HUES48 (cell line): ENCODE measurements around the gene SPRR2E.
"Not testable (repeated sequence)": the region's sequence is repeated elsewhere in the genome, so short reads cannot be mapped to it uniquely, and the experiment has no call there.

Experiments
- H3K27ac ChIP-seq: one replicate; pipeline ENCODE4 v1.7.0; 2013; ENCODE audit warnings: low read depth, low read length, inconsistent platforms
- H3K27me3 ChIP-seq: 2 replicates; pipeline ENCODE4 v1.6.1; 2013; ENCODE audit warnings: mild to moderate bottlenecking, low read length; ENCODE audit not compliant: control insufficient read depth, insufficient read depth
- H3K36me3 ChIP-seq: 2 replicates; pipeline ENCODE4 v1.6.1; 2013; ENCODE audit warnings: low read length; ENCODE audit not compliant: control insufficient read depth, insufficient read depth
- H3K4me1 ChIP-seq: 2 replicates; pipeline ENCODE4 v1.6.1; 2013; ENCODE audit warnings: mild to moderate bottlenecking, low read length; ENCODE audit not compliant: control insufficient read depth, insufficient read depth
- H3K4me3 ChIP-seq: 2 replicates; pipeline ENCODE4 v1.5.1; 2013; ENCODE audit warnings: mild to moderate bottlenecking, low read depth, low read length
- H3K9ac ChIP-seq: 2 replicates; pipeline ENCODE4 v1.6.1; 2013; ENCODE audit warnings: mild to moderate bottlenecking, low read depth, low read length, moderate library complexity
- H3K9me3 ChIP-seq: 2 replicates; pipeline ENCODE4 v1.6.1; 2013; ENCODE audit warnings: low read length; ENCODE audit not compliant: control insufficient read depth, insufficient read depth

The SPRR2E gene

GRCh38 chr1:153070243-153070642, 24.1 kb downstream of the SPRR2E start:
- Histone ChIP-seq H3K9me3 (no peaks in the 10 kb centered on the region), H3K9ac (no peak overlapping the region)

DNA sequence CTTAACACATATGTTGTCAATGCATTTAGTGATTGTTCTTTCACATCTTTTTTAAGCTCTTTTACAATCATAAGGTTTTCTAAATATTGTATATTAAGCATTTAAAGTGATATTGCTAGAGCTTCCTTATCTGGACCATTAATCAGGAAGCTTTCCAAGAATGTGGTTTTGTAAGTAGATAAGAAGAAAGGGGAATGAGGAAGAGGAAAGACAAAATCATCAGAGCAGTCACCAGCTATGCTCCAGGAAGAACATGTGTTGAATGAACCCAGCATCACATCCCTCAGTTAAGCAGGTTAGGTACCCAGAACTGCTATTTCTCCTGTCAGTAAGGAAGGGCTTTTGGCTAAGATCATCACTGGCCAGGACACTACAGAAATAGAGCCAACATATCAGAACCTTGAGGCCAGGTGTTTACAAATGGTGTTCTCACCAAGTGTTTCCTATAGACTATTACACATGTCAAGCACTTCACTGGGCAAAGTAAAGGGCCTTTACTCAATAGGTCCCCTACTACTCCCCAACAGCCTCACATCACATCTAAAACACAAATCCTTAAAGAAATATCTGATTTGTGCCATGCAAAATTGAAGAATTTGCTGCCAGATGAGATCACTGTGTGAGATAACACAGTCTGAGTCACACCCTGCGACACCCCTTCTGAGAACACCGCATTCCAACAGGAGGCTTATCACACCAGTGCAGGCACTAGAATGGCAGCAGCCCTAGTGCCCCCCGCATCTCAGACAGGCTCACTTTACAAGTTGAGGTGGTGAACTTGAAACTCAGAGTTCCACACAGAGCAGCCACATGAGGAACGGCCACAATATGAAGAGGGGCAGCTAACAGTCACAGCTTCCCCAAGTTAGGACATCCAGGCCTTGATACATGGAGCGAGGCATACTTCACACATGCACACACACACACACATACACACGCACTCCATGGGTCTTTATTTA, 35.2 kb downstream of the SPRR2E start:
- H3K9ac ChIP-seq, result no peak overlapping the region
- H3K4me3 ChIP-seq, result no peak overlapping the region
- H3K27me3 ChIP-seq, result no peaks in the 10 kb centered on the region
- no peaks in the 10 kb centered on the region for H3K4me1 ChIP-seq
- no peaks in the 10 kb centered on the region for H3K9me3 ChIP-seq
- H3K36me3 ChIP-seq, result no peaks in the 10 kb centered on the region
- no peak overlapping the region for H3K27ac ChIP-seq

More at GRCh38 chr1:153070243-153070642, 24.1 kb downstream of the SPRR2E start:
- no peaks in the 10 kb centered on the region for H3K4me1 ChIP-seq
- H3K36me3 ChIP-seq, result no peaks in the 10 kb centered on the region
- no peak overlapping the region for H3K4me3 ChIP-seq
- H3K27ac ChIP-seq, result no peak overlapping the region
- no peaks in the 10 kb centered on the region for H3K27me3 ChIP-seq

DNA sequence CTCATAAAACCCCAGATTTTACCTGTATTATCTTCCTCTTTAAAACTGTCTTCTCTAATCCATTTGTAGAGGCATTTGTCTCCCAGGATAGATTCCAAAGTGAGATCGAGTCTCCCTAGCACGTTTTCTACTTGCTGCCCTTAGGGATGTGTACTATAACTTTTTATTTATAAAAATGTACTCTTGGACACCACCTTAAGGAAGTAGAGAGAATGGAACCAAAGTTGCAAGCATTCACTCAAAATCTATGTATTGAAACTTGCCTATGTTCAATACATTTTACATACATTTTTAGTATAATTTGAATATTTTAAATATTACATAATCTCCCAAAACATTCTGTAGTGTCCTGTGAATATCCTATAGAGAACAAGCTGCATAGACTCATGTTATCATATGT, 36.2 kb downstream of the SPRR2E start:
- H3K4me3 ChIP-seq, result no peak overlapping the region

GRCh38 chr1:153057375-153057774, 37.0 kb downstream of the SPRR2E start, which contains the start of gene SPRR2A:
SPRR2A (minus strand) TSS chr1:153057512; CDS start chr1:153056735, 777 bp downstream.
- Histone ChIP-seq H3K4me3 (no peak within 1 kb of the TSS), H3K9me3 (no peaks in the 10 kb centered on the region), H3K27me3 (no peaks in the 10 kb centered on the region), H3K27ac (no peak within 1 kb of the TSS), H3K36me3 (no peaks in the 10 kb centered on the region), H3K9ac (no peak within 1 kb of the TSS), H3K4me1 (no peaks in the 10 kb centered on the region)

More for the DNA sequence above, 36.2 kb downstream of the SPRR2E start:
- H3K4me1 ChIP-seq, result no peaks in the 10 kb centered on the region
- H3K36me3 ChIP-seq, result no peaks in the 10 kb centered on the region
- H3K27me3 ChIP-seq, result no peaks in the 10 kb centered on the region
- no peaks in the 10 kb centered on the region for H3K9me3 ChIP-seq
- H3K27ac ChIP-seq, result no peak overlapping the region
- H3K9ac ChIP-seq, result no peak overlapping the region

- not testable (repeated sequence) for H3K9ac ChIP-seq, H3K4me1 ChIP-seq, H3K36me3 ChIP-seq, H3K4me3 ChIP-seq, H3K27me3 ChIP-seq, H3K27ac ChIP-seq, H3K9me3 ChIP-seq
Measured at GRCh38 chr1:153056111-153056510, 38.2 kb downstream of the SPRR2E start.

DNA sequence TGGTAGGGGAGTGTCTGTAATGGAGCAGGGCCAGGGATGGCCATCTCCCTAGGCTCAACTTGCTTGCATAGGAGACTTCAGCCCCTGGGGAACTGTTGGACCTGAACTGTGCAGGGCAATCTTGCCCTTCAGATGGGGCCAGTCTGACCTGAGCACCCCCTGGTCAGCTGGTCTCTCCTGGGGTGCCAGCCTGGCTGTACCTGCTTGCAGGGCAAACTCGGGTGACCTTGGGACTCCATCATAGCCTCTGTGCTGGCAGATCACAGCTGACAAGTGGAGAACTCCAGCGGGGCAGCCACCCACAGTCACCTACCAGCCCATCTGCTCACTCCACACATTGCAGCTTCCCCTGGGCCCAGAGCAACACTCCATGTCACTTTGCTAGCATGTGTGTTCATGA, 45.1 kb downstream of the SPRR2E start:
- no peak overlapping the region for H3K9ac ChIP-seq
- H3K27me3 ChIP-seq, result no peaks in the 10 kb centered on the region
- no peak overlapping the region for H3K27ac ChIP-seq
- no peak overlapping the region for H3K4me3 ChIP-seq
- H3K4me1 ChIP-seq, result no peaks in the 10 kb centered on the region
- H3K36me3 ChIP-seq, result no peaks in the 10 kb centered on the region
- H3K9me3 ChIP-seq, result no peaks in the 10 kb centered on the region
